ENCODE measurements around the gene DAZAP2.
"Not testable (repeated sequence)": the region's sequence is repeated elsewhere in the genome, so short reads cannot be mapped to it uniquely, and the experiment has no call there.

Gene DAZAP2

GRCh38 chr12:51254536-51254935 lies 15.9 kb downstream of the DAZAP2 start:
- DNase-seq = no peak

- DNase-seq = not testable (repeated sequence)
Observed at GRCh38 chr12:51259600-51259999, 21.0 kb downstream of the DAZAP2 start.

- DNase-seq = no peak
Observed at GRCh38 chr12:51262758-51263177, 24.1 kb downstream of the DAZAP2 start.

- DNase-seq = no peak
Observed at GRCh38 chr12:51263341-51263740, 24.7 kb downstream of the DAZAP2 start.

- DNase-seq = no peak
Observed at GRCh38 chr12:51264297-51264696, 25.7 kb downstream of the DAZAP2 start.

GRCh38 chr12:51265024-51265423 lies 26.4 kb downstream of the DAZAP2 start:
- DNase-seq = no peak

- DNase-seq = peak; percentile 47
Observed at GRCh38 chr12:51269174-51270066, 30.8 kb downstream of the DAZAP2 start.

- peak; percentile 20 for DNase-seq
Observed at GRCh38 chr12:51270067-51270950, 31.7 kb downstream of the DAZAP2 start, which contains the start of gene SMAGP. SMAGP (minus strand) TSS chr12:51270415; CDS start chr12:51269278, 1,137 bp downstream.

- DNase-seq = no peak
Observed at GRCh38 chr12:51270951-51271518, 32.4 kb downstream of the DAZAP2 start.

GRCh38 chr12:51272810-51273209 lies 34.2 kb downstream of the DAZAP2 start:
- DNase-seq = not testable (repeated sequence)

GRCh38 chr12:51275088-51275487 lies 36.5 kb downstream of the DAZAP2 start:
- DNase-seq = no peak

GRCh38 chr12:51281202-51281924 lies 42.7 kb downstream of the DAZAP2 start:
- no peak for DNase-seq

GRCh38 chr12:51285843-51286242 lies 47.2 kb downstream of the DAZAP2 start:
- DNase-seq = no peak

GRCh38 chr12:51291603-51292513 lies 53.2 kb downstream of the DAZAP2 start:
- DNase-seq = not testable (repeated sequence)

Data from activated T-cell treated with anti-CD3 and anti-CD28 coated beads for 4 hours (primary cell).